DOHH2 (cell line): ENCODE results near the gene MC2R.

ENCODE experiments used
- EZH2phosphoT487 ChIP-seq: fragments of 200-600 bp; sonication (generic); IDR thresholded peaks from 2 replicates; pipeline ENCODE4 v1.6.1; 2017; ENCODE audit warnings: borderline replicate concordance, mild to moderate bottlenecking, antibody characterized with exemption, low read length, moderate library complexity, mixed read lengths
- TF ChIP-seq, protein P1 (sequence below): fragments of 200-600 bp; sonication (generic); IDR thresholded peaks from one replicate; pipeline ENCODE4 v1.5.1; 2014; ENCODE audit warnings: antibody characterized with exemption, mild to moderate bottlenecking, low read depth, low read length; ENCODE audit not compliant: poor library complexity, severe bottlenecking

DNA sequence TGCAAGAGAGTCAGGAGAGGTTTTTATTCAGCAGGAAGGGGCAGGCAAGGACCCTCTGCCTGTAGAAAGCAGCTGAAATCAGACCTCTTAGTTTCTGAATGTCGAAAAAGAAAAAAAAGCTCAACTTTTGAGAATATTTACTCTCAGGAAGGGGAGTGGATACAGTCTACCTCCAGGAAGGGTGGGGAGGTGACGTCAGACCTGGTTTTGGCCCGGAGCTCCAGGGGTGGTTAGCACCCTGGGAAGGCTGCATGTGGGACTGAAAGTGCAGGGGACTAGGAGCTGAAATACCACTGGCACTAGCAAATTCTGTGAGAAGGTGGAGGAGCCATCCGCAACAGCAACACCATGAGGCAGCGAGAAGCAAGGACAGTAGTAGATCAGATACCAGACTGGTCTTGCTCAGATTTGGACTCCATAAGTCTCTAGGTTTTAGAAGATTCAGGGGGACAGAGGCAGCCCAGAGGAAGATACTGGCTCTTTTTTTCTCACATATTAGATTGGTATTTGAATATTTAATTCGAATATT lies 19.8 kb downstream of the MC2R start:
- TF ChIP-seq, protein P1, sequence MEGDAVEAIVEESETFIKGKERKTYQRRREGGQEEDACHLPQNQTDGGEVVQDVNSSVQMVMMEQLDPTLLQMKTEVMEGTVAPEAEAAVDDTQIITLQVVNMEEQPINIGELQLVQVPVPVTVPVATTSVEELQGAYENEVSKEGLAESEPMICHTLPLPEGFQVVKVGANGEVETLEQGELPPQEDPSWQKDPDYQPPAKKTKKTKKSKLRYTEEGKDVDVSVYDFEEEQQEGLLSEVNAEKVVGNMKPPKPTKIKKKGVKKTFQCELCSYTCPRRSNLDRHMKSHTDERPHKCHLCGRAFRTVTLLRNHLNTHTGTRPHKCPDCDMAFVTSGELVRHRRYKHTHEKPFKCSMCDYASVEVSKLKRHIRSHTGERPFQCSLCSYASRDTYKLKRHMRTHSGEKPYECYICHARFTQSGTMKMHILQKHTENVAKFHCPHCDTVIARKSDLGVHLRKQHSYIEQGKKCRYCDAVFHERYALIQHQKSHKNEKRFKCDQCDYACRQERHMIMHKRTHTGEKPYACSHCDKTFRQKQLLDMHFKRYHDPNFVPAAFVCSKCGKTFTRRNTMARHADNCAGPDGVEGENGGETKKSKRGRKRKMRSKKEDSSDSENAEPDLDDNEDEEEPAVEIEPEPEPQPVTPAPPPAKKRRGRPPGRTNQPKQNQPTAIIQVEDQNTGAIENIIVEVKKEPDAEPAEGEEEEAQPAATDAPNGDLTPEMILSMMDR, result no peak
- TF ChIP-seq EZH2phosphoT487, result no peak
